HL-60 (cell line): ENCODE results near the gene SMIM36.

Experiments used
- DNase-seq, 2 experiments: peaks; one replicate each; pipeline ENCODE4 v3.0.0-alpha.2; 2010 to 2020; ENCODE audit warnings: low read depth in 1 of 2, low spot score in 1 of 2
- H3K27ac ChIP-seq: fragments of 250-450 bp; sonication (Bioruptor Pico); replicated peaks from 2 replicates; pipeline ENCODE4 v1.5.1; 2020; ENCODE audit warnings: mild to moderate bottlenecking, moderate library complexity
- H3K27me3 ChIP-seq: fragments of 250-450 bp; sonication (Bioruptor Pico); 2 replicates; pipeline ENCODE4 v1.5.1; 2021; ENCODE audit warnings: mild to moderate bottlenecking, moderate library complexity; ENCODE audit not compliant: insufficient read depth, poor library complexity, severe bottlenecking
- H3K4me3 ChIP-seq: replicated peaks from 2 replicates; pipeline ENCODE4 v1.5.1; 2011; ENCODE audit warnings: mild to moderate bottlenecking, control low read depth, low read length; ENCODE audit not compliant: insufficient read depth
- GABPA ChIP-seq: IDR thresholded peaks from 2 replicates; pipeline ENCODE4 v1.6.1; 2012; ENCODE audit warnings: low read depth
- POLR2AphosphoS5 ChIP-seq: IDR thresholded peaks from 2 replicates; pipeline ENCODE4 v1.6.1; 2012; ENCODE audit warnings: low read depth
- SPI1 ChIP-seq: IDR thresholded peaks from 2 replicates; pipeline ENCODE4 v1.6.1; 2012; ENCODE audit warnings: low read depth, mild to moderate bottlenecking, borderline replicate concordance
- TF ChIP-seq, protein P1 (sequence below): IDR thresholded peaks from one replicate; pipeline ENCODE4 v1.5.1; 2011; ENCODE audit warnings: low read length, control low read depth, inconsistent platforms; ENCODE audit not compliant: insufficient read depth
- TF ChIP-seq, protein P2 (sequence below): IDR thresholded peaks from 2 replicates; pipeline ENCODE4 v1.6.1; 2012; ENCODE audit warnings: low read depth; ENCODE audit not compliant: insufficient replicate concordance

SMIM36 gene

DNA sequence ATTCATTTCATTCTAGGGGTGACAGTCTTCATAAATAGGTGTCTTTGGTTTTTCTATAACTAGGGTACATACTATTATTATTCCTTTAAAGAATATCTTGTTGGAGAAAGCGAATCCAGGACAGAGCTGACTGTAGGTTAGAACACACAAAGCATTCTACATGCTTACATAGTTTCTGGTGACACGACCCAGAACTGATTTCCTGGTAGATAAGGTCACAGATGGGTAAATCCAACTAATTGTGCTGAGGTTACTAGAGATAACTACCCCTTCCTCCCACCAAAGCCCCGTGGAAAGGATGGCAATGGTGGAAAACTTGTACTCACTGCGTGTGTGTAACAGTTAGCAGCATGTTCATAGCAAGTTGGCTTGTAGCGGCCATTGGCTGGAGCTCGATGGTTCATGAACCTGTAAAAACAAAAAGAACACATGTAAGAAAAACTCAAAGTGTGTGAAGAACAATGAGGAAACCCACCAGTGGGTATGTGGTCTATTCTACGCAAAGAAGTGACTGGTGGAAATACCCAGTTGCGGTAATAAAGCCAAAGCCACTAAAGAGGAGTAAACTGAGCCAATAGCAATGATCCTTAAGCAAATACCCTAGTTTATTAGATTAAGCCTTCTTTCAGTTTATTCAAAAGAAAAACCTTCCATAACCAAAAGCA, 97.3 kb downstream of the SMIM36 start:
- Histone ChIP-seq H3K4me3 (no peak overlapping the region), H3K27ac (no peak overlapping the region), H3K27me3 (no peaks in the 10 kb centered on the region)
- DNase-seq, result no peak
- TF ChIP-seq SPI1 (no peak), GABPA (no peak), POLR2AphosphoS5 (no peak)
- TF ChIP-seq, protein P1, sequence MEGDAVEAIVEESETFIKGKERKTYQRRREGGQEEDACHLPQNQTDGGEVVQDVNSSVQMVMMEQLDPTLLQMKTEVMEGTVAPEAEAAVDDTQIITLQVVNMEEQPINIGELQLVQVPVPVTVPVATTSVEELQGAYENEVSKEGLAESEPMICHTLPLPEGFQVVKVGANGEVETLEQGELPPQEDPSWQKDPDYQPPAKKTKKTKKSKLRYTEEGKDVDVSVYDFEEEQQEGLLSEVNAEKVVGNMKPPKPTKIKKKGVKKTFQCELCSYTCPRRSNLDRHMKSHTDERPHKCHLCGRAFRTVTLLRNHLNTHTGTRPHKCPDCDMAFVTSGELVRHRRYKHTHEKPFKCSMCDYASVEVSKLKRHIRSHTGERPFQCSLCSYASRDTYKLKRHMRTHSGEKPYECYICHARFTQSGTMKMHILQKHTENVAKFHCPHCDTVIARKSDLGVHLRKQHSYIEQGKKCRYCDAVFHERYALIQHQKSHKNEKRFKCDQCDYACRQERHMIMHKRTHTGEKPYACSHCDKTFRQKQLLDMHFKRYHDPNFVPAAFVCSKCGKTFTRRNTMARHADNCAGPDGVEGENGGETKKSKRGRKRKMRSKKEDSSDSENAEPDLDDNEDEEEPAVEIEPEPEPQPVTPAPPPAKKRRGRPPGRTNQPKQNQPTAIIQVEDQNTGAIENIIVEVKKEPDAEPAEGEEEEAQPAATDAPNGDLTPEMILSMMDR, result no peak
- TF ChIP-seq, protein P2, sequence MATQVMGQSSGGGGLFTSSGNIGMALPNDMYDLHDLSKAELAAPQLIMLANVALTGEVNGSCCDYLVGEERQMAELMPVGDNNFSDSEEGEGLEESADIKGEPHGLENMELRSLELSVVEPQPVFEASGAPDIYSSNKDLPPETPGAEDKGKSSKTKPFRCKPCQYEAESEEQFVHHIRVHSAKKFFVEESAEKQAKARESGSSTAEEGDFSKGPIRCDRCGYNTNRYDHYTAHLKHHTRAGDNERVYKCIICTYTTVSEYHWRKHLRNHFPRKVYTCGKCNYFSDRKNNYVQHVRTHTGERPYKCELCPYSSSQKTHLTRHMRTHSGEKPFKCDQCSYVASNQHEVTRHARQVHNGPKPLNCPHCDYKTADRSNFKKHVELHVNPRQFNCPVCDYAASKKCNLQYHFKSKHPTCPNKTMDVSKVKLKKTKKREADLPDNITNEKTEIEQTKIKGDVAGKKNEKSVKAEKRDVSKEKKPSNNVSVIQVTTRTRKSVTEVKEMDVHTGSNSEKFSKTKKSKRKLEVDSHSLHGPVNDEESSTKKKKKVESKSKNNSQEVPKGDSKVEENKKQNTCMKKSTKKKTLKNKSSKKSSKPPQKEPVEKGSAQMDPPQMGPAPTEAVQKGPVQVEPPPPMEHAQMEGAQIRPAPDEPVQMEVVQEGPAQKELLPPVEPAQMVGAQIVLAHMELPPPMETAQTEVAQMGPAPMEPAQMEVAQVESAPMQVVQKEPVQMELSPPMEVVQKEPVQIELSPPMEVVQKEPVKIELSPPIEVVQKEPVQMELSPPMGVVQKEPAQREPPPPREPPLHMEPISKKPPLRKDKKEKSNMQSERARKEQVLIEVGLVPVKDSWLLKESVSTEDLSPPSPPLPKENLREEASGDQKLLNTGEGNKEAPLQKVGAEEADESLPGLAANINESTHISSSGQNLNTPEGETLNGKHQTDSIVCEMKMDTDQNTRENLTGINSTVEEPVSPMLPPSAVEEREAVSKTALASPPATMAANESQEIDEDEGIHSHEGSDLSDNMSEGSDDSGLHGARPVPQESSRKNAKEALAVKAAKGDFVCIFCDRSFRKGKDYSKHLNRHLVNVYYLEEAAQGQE, result no peak

DNA sequence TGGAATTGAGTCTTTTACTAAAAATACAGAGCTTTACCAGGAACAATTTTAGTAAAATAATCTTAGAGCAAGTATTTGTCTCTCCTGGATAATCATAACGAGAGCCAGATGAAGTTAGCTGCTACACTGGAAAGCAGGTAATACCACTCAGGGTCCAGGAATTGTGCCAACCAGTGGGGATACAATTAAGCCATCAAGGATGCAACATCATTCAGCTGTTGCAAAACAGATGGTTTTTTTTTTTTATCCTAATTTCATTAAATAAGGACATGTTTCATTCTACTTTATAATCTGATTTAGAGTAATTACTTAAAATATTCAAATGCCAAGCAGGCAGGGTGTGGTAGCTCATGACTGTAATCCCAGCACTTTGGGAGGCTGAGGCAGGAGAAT, 99.8 kb downstream of the SMIM36 start:
- H3K4me3 ChIP-seq, result no peak overlapping the region
- TF ChIP-seq, protein P1, result no peak
- no peak for TF ChIP-seq POLR2AphosphoS5
- TF ChIP-seq SPI1, result no peak
- TF ChIP-seq, protein P2, result no peak
- no peak for TF ChIP-seq GABPA
- no peak overlapping the region for H3K27ac ChIP-seq
- no peaks in the 10 kb centered on the region for H3K27me3 ChIP-seq
- no peak for DNase-seq

DNA sequence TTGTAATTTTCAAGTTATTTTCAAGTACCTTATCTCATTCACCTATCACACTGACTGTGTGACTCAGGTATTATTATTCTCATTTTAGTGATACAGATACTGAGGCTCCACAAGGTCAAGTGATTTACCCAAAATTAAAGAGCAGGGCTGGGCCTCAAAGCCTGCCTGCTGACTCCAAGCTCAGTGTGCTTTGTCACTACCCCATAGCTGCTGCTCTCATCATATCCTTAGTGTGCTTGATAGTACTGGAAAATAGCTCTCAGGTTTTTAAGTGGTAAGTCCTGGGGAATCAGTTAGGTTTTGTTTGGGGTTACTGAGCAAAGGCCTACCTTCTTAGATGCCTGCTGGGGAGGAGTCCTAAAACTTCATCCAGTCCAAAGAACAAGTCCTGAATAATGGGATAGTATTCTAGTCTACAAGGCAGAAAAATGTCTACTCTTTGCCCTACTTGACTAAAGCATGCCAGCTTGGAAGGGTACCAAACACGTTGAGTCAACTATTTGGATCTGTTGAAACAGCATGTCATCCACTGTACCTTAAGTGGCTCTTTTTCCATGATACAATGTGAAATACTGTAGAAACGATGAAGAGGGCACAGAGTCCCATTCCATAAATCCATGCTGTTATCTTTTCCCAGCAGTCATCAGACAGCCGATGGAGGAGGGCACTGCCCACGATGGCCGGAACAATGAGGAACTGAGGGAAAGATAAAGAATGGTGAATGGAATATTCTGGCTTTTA, 100.4 kb downstream of the SMIM36 start:
- H3K27ac ChIP-seq, result no peak overlapping the region
- no peak overlapping the region for H3K4me3 ChIP-seq
- TF ChIP-seq, protein P1, result no peak
- TF ChIP-seq, protein P2, result no peak
- TF ChIP-seq GABPA, result no peak
- DNase-seq, result no peak
- no peaks in the 10 kb centered on the region for H3K27me3 ChIP-seq
